ENCODE data around the gene CIB4. TPM values are rescaled to one million over a fixed set of nuclear protein-coding genes. Genes with fewer than 3 reads are reported as not detected.
A peak's percentile ranks its signal among the peaks of the same experiment; 100 is the strongest.

The CIB4 gene
- polyA plus RNA-seq (ENCODE audit: insufficient read length in 10 of 10): not detected
- long read RNA-seq, donor 1: 0 reads
- long read RNA-seq, donor 2: 0 reads
- long read RNA-seq, donor 3: 0 reads
- long read RNA-seq, donor 4: 0 reads
- long read RNA-seq, donor 5: 0 reads
- long read RNA-seq, donor 6: 0 reads
- long read RNA-seq, donor 7: 0 reads
- long read RNA-seq, donor 8: 0 reads
- long read RNA-seq, donor 9: 0 reads

- DNase-seq: no peak
These were observed at the start of gene CIB4 for GRCh38 chr2:26640781-26641564. Gene CIB4, minus strand, starts transcription at chr2:26641366. Its CDS starts 52 bp downstream, at chr2:26641314.

- DNase-seq: no peak
These were observed 46.6 kb upstream of the CIB4 start for GRCh38 chr2:26687801-26688200.

- no peak for DNase-seq
These were observed 46.2 kb upstream of the CIB4 start for GRCh38 chr2:26687328-26687727.

- peak in 1 of 3 donors; percentile 49 for DNase-seq
These were observed 45.0 kb upstream of the CIB4 start for GRCh38 chr2:26685989-26686839.

GRCh38 chr2:26685341-26685740 lies 44.2 kb upstream of the CIB4 start:
- DNase-seq: no peak

- no peak for DNase-seq
These were observed 42.4 kb upstream of the CIB4 start for GRCh38 chr2:26683583-26683982.

- no peak for DNase-seq
These were observed 41.0 kb upstream of the CIB4 start for GRCh38 chr2:26682155-26682554.

GRCh38 chr2:26681656-26682055 lies 40.5 kb upstream of the CIB4 start:
- no peak for DNase-seq

- no peak for DNase-seq
These were observed 38.7 kb upstream of the CIB4 start for GRCh38 chr2:26679867-26680266.

GRCh38 chr2:26678035-26678434 lies 36.9 kb upstream of the CIB4 start:
- no peak for DNase-seq

- DNase-seq: no peak
These were observed 34.6 kb upstream of the CIB4 start for GRCh38 chr2:26675651-26676255.

GRCh38 chr2:26674771-26675170 lies 33.6 kb upstream of the CIB4 start:
- peak in 1 of 3 donors; percentile 4 for DNase-seq

- DNase-seq: no peak
These were observed 33.0 kb upstream of the CIB4 start for GRCh38 chr2:26674002-26674751.

GRCh38 chr2:26672818-26673393 lies 31.7 kb upstream of the CIB4 start:
- no peak for DNase-seq

GRCh38 chr2:26672112-26672817 lies 31.1 kb upstream of the CIB4 start:
- DNase-seq: no peak

- DNase-seq: no peak
These were observed 30.5 kb upstream of the CIB4 start for GRCh38 chr2:26671691-26672090.

GRCh38 chr2:26670931-26671460 lies 29.8 kb upstream of the CIB4 start:
- DNase-seq: no peak

- peak in 1 of 3 donors; percentile 12 for DNase-seq
These were observed 29.0 kb upstream of the CIB4 start for GRCh38 chr2:26670171-26670570.

GRCh38 chr2:26668856-26669750 lies 27.9 kb upstream of the CIB4 start:
- DNase-seq: no peak
